Activated T-helper 9 cell treated with anti-CD3 and anti-CD28 coated beads, Interleukin-2, amount 50 U/mL, for 16 hours (primary cell): ENCODE measurements around the gene PDE4B.

Experiments used
- DNase-seq: peaks from one replicate; pipeline ENCODE4 v3.0.0-alpha.2; 2020; ENCODE audit warnings: low read depth

PDE4B gene

GRCh38 chr1:66240491-66241484 is 448.1 kb downstream of the PDE4B start:
- DNase-seq, result no peak

DNA sequence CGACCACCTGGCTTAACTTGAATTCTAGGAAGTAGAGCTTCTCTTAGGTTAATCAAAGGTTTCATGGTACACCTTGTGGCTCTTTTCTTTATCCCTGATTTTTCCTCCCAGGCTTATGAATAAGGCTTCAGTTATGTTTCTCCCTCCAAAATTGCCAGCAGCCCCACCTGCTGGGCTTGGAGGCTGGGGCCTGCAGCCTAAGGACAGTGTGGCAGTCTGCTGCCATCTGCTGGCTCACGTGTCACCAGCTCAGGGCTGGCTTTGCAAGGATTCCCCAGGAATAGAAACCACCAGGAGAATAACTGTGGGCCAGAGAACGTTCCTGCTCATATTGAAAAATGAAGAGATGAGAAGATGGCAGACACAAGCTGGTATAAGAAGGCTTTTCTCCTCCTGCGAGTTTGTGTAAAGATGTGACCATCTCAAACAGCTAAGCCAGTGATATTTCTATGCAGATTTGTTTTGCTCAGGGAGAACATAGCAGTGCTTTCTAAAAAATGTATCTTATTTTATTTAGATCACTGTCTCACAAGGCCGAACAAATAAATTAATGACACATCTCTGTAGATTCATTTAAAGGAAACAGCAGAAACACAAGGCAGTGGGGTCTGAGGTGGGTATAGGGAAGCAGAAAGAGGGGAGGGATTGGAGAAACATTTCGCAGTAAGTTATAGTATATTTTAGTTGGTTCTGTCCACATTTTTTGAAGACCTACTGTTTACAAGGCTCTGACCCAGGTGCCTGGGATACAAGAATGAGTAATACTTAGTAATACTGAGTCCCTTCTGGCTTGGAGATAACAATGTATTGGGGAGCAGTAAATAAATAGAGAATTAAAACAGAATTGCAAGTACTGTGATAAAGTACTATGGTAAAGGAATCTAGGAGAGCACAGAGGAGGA is 450.2 kb downstream of the PDE4B start:
- peak; percentile 64 for DNase-seq

DNA sequence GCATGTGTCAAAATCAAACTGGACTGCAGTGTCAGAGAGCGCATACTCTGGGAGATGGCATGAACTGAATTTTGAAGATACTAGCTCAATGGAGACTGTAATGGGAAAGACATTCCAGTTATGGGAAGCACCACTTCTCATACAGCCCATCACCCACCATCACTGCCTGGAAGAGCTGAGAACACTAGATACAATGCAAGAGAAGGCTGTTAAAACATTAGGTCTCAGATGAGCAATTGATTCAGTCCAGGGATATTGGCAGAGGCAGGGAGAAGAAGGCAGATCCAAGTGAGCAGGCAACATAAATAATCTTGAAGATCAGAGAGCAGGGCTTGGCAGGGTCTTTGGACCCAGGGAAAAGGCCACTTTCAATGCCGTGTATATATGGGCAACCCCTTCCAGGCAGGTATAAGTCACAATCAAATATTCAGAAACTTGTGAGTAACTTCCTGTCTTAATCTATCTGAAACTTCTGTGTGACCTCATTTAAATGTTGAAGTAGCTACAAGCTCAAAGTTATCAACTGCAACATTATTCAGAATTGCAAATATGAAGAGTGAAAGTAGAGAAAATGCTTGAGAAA is 450.9 kb downstream of the PDE4B start:
- no peak for DNase-seq

- DNase-seq, result no peak
Observed at GRCh38 chr1:66244429-66244828, 451.7 kb downstream of the PDE4B start.

DNA sequence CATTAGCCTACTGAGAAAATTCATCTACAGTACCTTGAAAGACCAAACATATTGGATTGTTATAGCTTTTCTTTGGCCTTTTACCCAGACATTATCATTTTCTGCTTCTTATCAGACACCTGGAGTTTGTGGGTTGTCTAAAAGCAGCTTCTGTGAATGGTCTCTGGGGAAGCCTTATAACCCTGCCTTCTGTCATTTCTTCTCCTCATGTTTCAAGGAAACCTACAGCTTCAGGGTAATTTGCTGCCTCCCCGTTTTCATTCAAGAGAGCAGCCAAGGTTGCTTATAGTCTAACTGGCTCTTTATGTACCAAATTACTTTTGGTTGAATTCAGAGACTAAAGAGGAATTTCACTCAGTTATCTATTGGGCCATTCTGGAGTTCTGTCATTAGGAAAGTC is 453.0 kb downstream of the PDE4B start:
- DNase-seq, result no peak

GRCh38 chr1:66246351-66247269 is 453.9 kb downstream of the PDE4B start:
- DNase-seq, result no peak

GRCh38 chr1:66247415-66248208 is 454.9 kb downstream of the PDE4B start:
- peak; percentile 38 for DNase-seq

DNA sequence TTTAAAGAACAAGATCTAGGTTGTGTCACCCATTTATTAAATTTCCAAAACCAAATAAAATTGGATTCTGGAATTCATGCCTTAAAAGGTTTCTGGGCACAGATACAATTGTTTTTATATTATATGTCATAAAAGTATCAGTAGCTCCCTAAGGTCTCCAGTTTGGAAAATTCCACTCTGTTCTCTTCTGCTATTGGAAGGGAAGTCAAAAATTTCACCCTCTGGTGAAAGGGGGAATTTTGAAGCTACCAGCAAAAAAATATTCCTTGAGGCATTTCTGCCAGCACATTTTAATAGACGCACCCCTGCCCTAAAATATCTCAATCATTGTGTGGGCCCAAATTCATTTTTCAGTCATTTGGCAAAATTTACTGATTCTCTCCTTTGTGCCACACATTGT is 455.6 kb downstream of the PDE4B start:
- DNase-seq, result no peak

DNA sequence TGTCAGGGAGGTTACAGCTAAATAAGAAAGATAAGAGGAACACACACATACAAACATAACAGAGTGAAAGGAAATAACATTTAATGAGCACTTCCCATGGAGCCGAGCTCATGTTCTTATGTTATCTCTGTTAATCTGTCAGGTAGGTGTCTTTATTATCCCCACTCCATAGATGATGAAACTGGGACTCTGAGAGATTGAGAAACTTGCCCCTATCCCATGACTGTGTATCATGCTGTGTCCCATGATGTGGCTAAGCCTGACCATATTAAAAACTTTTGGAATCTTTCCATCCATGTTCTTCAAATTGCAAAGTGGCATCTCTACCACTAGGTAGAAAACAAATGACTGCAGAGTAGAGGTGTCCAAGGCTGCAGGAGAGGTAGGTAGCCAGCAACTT is 456.1 kb downstream of the PDE4B start:
- DNase-seq, result no peak

- DNase-seq, result no peak
Observed at GRCh38 chr1:66250075-66250474, 457.4 kb downstream of the PDE4B start.

DNA sequence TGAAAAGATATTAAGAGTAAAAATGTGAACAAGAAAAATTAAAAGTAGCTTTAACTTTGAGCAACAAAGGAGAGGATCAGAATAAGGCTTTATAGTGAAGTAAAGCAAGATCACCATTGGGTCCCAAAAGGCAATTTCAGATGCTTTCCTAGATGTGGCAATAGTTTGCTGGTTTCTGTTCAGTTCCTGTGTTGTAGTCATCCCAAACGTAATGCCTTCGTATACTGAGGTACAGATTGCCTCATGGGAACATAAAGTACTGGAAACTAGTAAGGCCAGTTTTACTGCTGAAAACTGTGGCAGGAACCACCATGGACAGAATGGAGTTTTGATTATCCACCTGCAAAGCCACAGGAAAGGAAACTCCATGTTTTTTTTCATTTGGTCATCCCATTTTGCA is 457.8 kb downstream of the PDE4B start:
- no peak for DNase-seq

DNA sequence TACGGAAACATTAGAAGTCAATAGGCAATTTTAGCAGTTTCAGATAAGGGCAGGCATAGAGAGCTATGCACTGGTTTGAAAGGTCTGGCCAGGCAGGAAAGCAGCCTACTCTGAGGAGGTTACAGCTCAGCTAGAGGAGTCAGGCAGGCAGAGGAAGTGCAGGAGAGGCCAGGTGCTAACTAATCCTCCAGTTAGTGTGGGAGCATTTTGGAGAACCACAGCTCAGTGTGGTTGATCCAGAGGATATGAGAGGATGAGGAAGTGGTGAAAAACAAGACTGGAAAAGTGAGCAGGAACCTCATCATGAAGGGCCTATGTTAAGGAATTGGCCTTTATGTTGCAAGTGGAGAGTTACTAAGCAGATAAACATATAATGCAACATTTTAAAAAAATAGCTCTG is 458.9 kb downstream of the PDE4B start:
- no peak for DNase-seq

- DNase-seq, result no peak
Observed at GRCh38 chr1:66253330-66253921, 460.7 kb downstream of the PDE4B start.

GRCh38 chr1:66254785-66255184 is 462.1 kb downstream of the PDE4B start:
- no peak for DNase-seq

GRCh38 chr1:66256629-66257572 is 464.2 kb downstream of the PDE4B start:
- DNase-seq, result no peak

GRCh38 chr1:66258404-66259105 is 465.9 kb downstream of the PDE4B start:
- no peak for DNase-seq

DNA sequence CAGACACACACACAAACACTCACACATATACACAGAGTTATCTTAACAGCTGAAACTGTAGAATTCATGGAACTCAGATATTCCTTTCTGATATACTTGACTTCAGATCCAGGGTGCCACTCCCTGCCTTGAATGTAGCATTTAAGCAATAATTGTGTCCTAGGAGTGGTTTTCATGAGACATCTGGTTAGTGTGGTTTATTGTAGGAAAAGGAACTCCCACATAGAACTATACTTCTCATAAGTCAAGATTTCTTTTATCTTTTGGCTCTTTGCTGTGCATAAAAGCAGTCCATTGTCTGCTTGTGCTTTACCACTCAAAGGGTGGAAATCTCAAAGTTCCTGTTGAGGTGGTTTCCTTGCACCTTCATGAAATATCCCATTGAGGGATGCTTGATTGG is 468.7 kb downstream of the PDE4B start:
- DNase-seq, result no peak
